Stimulated activated CD8-positive, alpha-beta memory T cell treated with anti-CD3 and anti-CD28 coated beads, Interleukin-12 subunit alpha, Interleukin-12 subunit beta, amount 100 ng/mL, for 1 hour (primary cell): ENCODE data around the gene LRRC18.

Source experiments
- DNase-seq: peaks from one replicate; pipeline ENCODE4 v3.0.0-alpha.2; 2020; ENCODE audit warnings: low read depth

The LRRC18 gene

DNA sequence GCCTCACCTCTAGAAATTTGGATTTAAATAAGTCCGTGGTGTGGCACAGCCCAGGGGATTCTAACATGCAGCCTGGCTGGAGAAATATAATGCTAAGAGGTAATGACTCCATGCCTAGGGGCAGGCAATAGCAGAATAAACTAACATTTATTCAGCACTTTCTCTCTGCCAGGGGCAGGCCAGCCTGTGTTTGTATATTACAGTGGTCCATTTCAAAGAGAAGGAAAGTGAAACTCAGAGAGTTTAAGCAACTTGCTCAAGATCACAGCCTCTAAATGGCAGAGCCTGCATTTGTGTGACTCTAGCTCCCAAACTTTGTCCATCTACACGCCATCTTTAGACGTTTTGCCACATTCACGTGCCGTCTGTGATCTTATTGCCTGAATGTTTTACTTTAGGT, 6.7 kb upstream of the LRRC18 start:
- DNase-seq = no peak

DNA sequence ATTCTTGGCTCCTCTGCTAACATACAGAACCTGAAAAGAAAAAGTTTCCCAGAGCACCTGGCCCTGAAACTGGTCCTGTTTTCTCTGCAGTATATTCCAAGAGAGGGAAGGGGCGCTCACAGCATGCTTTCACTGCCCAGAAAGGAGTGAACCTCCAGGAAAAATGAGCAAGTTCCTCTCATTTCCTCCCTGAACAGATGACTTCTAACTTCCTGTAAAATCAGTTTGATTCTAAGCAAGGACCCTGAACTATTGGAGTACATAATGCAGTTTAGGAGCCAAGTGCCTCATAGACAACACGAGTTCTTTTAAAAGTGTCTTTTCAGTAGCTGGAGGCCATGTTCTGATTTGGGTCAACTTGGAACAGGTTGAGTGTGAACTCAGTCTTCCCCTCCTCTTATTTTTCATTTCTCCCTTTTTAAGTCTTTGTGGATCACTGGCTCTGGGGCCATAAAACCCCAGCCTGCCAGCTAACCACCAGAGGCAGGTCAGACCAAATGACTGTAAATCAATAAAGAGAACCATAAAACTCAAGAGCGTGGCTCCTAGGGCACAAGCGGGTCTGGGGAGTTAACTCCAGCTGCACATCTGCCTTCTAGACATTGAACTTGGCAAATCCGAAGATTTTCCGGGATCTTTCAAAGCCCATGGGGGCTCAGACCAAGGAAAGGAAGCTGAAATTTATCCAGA, 5.9 kb upstream of the LRRC18 start:
- no peak for DNase-seq

DNA sequence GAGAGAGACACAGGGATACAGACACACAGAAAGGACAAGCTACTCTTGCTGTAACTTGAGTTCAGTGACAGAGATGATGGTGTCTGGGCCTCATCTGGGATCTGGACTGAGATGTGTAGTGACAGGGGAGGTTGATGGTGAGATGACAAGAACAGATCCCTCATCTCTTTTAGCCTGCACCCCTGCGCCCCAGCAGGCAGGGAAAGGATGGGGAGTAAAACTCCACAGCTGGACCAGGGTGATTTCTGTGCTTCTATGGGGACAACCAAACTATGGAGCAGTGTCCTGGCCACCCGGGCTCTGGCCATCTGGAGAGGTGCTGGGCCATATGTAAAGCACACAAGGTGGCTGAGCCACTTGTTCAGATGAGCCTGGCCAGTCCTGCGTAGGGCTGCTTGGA, 4.5 kb upstream of the LRRC18 start:
- DNase-seq = no peak

DNA sequence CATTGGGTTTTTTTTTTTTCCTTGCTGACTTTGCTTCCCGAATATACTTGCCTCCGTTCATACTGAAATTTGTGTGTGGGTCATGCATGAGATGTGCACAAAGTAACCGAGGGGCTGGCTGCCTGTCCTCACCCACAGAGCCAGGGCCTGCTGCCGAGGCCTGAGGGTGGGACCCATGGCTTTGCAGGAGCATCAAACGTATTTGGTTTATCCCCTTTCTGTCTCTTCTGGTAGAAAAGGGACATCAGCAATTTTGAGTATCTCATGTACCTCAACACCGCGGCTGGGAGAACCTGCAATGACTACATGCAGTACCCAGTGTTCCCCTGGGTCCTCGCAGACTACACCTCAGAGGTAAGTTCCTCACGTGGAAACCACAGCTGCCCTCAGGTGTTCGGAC, 3.5 kb upstream of the LRRC18 start:
- no peak for DNase-seq

DNA sequence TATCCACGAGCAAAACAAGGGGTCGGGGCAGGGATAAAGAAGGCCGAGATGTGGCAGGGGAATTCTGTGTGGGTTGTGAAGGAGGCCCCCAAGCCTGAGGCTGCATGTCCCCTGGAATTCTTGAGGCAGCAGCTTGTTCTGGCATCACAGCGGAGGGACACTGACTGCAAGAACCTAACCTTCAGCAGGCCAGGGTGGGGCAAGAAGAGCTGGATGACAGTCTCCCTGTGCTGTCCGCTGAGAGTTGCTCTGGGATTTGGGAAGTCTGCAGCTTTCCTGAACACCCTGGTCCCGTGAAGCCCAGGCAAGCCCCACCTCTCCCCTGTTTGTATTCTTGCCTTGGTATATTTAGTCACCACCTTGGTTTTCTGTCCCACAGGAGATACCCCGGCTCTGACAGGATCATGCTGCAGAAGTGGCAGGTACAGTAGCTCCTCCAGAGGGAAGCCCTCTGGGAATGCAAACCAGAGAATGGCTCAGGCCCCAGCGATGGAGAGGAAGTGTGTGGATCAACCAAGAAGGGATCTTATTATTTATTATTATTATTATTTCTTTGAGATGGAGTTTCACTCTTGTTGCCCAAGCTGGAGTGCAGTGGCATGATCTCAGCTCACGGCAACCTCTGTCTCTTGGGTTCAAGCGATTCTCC, 1.9 kb upstream of the LRRC18 start:
- DNase-seq = no peak

DNA sequence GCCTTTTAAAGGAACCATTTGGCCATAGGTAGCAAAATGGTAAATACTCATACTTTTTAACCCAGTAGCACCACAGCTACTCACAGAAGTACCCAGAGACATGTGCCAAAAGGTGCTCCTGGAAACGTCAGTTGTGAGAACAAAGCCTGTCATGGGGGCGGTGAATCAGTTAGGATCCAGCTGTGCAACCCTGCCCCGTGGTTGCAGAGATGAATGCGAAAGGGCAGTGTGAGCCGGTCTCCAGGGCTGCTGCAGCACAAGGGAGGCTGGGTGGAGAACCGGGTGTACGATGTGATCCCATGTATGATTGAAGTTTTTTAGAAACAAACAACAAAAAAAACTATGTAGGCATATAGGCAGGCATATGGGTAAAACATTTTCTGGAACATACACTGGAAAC, 1.3 kb upstream of the LRRC18 start:
- DNase-seq = no peak

DNA sequence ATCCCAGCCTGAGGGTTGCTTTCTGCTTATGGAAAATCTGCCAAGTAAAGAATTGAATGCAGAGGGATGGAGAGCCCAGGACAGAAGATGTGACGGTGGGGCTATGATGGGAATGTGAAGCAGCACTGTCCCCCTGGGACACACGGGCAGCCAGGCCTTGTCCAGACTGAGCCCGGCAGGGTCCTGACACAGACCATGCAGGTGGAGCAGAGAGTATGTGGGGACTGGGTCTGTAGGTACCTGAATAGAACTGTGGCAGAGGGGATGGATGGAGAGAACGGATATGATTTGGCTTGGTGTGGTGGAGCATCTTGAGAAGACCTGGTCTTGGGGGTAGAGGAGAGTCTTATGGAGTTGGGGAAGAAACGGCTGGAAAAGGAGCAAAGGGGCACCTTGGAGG, 732 bp upstream of the LRRC18 start:
- no peak for DNase-seq

DNA sequence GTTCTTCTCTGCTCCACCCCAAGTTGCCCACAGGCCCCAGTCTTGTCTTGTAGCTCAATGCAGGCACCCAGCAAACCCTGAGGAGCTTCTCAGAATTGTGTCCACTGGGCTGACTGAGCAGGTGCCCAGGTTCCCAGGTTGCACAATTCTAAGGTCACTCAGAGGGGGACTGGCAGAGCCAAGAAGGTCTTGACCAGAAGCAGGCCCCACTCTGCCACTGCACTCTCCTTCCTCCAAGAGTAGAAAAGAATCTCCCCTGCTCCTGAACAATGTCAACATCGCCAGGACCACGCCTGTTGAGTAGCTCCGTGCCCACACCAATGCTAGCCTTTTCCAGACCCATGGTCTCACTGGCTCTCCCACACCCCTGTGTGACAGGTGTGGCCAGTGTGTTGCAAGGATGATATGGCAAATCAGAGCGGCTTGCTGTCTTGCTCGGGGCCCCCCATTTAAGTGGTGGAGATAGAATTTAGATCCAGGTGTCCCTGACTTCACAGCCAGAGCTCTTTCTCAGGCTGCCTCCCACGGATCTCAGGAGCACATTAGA, 577 bp downstream of the LRRC18 start:
- DNase-seq = no peak

DNA sequence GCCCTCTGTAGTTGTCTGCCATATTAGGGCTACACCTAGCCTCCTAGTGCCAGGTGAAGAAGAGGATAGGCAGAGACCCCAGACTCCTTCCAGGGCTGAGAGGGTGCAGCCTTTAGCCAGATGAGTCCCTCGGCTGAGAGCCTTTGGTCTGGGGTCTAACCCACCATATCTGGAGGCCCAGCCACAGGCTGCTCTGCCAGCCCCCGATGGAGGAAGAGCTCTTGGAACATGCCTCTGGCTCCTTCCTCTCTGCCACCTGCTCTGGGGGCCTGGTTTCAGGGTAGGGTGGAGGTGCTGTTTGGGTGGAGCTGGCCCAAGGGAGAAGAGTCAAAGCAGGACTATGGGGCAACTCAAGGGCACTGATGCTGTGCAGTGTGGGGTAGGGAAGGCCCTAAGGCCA, 1.4 kb downstream of the LRRC18 start:
- DNase-seq = no peak

DNA sequence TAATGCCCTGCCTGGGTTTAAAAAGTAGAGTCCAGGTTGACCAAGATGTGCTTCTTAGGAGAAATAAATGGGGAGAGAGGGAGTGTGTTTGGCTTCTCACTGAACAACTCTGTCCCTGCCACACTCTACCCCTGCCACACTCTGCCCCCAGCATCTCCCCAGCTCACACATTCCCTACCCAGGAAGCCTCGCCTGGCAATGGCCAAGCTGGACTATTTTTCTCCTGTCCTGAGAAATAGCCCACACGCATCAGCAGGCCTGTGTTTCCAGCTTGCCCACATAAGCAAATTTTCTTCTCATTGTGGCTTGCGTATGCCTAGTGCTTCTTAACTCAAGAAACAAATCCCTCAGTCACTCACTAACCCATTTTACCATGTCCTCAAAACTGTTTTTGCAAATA, 1.8 kb downstream of the LRRC18 start:
- DNase-seq = no peak

DNA sequence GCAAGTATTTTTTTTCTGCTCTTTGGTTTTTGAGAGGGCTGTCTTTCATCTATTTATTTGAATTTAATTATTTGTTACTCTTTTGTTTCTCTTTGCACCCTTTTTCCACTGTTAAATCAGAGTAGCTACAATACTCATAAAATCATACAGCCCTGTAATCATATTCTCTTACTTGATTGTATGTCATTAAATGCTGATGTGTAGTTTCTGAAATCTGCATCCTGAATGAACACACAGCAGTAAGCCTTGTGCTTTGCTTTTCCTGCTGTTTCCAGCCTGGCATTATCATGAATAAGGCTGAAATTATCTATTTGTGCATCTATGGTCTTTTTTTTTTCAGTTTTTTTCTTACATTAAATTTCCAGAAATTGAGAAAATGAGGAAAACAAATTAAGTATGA, 4.1 kb downstream of the LRRC18 start:
- no peak for DNase-seq

DNA sequence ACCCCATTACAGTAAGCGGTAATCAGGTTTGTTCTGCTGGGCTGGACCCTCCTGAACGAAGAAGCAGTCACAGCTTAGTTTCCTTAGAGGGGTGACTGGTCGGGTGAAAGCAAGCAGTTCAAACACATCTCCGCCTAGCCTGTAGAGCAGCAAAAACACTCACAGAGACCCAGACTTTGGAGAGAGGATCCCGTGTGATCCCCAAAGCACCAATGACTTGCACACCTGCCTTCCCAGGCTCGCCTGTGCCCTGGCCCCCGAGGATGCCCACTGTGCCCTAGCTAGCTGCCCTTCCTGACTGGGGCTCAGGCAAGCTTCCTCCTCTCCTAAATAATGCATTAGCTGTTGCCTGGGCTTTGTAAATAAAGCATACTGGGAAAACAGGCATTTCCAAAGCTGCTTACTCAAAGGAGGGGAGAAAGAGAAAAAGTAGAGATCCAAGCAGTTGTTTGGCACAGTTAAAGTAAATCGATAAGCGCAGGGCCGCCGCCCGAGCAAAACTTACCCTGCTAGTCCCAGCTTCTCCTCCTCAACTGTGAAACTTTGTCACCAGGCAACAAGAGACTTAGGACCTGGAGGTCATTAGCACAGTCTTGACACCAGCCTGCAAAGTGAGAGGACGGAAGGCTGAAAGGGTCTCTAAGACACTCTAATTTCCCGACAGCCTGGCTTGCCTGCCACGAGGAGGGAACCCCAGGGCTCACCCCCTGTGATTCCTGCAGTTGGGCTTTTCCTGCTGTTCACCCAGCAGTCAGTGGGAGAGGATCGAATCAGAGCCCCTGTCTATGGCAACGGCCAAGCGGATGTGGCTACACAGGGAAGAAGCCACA, 4.8 kb downstream of the LRRC18 start:
- DNase-seq = no peak

DNA sequence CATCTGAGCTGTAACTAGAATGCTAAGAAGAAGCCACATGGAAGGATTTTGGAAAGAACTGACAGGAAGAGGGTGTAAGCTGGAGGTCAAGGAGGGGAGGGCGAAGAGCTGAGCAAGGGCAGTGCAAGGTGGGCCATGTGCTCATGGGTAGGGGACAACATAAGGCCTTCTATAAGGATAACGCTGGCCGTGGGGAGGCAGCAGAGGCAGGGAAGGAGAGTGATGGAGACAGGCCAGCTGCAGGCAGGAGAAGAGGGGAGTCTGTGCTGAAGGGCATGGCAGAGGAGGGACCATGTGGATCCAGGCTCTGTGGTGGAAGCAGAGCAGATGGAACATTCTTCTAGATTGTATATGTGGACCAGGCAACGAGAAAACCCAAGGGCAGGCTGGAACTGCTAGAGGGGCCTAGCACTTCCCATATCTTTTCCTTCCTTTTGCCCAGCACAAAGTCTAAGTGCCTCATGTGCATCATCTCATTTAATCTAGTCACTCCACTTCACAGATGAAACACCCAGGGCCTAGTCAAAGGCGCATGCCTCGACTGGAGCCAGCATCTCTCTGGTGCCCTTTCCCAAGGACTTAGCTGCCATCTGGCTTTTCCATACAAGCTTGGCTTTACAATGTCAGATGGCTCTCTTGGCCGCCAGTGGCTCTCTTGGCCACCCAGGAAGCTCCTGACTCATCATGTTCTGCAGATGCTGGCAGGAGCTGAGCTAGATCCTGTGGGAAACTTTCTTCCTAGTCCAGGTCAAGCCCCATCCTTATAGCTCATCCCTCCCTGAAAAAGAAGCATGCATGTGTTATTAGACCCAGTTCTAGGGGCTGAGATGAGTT, 6.6 kb downstream of the LRRC18 start:
- no peak for DNase-seq

DNA sequence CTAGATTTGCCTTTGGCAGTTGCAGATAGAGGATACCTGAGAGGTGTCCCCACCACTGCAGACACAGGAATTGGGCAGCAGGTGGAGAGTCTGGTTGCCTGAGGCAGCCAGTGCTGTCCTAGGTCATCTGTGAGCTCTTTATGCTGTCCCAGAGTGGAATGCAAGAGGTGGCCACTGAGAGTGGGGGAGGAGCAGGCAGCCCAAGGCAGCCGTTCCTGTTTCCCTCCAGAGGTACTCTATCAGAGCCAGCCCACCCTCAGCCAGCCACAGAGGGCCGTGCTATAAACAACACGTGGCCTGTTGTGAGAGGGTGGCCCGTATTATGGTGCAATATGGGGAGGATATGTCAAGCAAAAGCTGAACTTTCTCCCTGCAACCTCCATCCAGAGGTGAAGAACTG, 8.5 kb downstream of the LRRC18 start:
- DNase-seq = no peak

DNA sequence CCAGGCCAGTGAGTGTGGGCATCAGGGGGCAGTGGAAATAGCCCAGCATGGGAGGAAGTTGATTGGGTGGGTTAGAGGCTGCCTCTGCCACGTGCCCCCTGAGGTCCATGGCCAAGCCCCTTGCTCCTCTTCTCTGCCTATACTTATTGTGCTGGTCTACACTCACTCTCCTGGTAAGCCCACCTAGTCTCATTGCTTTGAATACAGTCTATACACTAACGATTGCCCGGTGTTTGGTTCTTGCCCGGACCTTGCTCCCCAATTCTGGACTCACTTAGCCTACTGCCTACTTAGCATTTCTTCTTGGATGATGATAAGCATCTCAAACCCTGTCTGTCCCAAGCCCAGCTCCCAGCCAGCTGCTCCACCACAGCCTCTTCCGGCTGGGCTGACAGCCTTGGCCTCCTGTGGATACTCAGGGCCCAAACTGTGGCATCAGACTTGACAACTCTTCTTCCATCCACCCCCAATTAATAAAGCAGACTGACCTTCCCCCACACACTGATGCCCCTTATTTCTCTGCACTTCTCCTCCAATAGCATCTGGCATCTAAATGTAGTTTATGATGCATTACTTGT, 10.1 kb downstream of the LRRC18 start:
- no peak for DNase-seq

DNA sequence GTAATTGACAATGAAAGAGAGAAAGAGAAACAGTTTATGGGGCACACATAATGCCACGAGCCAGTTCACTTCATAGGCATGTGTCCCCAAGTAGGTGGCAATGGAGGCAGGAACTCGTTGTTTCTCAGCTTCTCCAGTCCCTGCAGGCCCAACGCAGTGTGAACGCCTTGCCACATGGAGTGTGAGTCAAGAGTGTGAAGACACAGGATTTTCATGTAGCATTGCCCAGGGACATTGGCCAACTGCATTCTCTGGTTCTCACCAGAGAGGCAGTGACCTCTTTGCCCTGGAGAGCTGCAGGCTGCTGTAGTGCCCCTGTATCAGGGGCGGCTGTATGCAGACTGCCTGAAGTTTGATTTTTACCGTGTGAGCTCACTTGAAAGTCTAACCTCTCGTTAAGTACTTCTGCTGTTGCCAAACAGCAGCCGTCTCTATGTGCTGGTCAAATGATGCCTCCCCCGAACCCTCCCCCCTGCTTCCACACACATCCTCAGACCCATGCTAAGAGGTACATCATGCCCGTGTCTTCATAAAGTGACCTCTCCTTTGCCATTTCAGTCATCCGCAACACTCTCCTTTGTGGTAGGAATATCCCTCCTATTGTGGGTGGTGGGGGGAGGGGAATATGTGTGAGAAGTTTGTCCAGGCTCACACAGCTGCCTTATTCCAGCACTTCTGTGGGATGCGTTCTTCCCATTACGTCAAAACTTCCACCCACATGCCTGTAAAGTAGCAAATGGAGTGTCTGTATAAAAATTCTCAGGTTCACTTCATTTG, 12.7 kb downstream of the LRRC18 start:
- no peak for DNase-seq

DNA sequence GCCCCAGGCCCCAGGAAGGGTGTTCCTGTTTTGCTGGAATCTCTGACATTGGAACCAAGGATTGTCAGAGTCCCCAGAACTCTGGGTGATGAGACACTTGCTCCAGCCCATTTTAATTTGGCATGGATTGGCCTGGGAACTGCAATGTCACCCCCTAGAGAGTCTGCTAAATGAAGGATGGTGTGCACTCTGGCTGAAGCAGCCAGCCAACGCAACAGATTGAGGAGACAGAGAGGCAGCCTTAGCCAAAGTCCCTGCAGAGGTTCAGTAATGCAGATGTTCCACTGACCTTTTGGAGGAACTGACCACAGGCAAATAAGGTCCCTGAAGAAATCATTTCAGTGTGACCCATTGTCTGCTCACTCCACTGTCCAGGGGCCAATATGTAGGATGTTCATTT, 13.4 kb downstream of the LRRC18 start:
- DNase-seq = no peak

DNA sequence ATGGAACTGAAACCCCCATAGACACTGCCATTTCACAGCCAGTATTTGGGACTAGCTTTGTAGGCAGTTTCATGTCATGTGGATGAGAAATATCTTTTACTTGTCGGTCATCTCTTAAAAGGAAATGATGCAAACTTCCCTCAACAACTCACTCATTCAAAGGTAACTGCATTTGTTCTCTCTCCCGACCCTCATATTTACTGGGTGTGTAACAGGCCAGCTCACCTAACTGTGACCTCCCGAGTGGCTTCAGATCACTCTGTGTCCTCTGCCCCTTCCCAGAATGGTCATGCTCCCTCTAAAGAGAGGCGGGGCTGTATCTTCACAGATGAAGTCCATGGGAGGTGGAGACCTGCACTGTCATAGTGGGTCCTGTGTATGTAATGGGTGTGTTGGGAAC, 14.7 kb downstream of the LRRC18 start:
- DNase-seq = no peak

DNA sequence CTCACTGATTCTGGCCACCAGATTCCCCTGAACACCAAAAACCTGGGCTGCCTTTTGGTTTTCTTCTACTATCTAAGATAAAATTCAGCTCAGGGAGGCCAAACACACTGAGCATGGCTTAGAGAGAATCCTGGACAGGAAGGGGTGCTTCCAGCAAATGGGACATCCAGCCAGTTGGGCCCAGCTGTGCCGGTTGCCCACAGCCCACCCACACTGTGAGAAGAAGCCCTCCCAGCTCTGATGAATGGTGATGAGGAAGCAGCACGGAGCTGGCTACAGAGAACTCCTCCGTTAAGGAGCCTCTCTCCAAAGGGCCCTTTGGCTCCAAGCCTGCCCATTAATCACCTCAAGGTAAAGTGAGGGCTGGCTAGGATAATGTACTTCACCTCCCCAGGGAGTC, 15.9 kb downstream of the LRRC18 start:
- no peak for DNase-seq

DNA sequence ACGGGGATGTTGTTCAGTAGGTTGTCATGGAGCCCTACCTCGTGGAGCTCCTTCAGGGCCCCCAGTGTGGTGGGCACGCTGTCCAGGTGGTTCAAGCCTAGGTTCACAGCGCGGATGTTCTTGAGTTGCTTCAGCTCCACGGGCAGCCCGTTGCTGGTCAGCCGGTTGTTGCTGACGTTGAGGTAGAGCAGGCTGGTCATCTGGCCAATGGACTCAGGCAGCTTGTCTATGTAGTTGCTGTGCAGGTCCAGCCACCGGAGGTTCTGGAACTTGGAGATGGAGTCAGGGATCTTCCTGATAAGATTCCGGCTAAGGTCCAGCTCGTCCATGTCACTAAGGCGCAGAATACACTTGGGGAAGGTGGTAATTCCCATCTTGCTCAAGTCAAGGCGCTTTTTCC, 26.0 kb downstream of the LRRC18 start:
- DNase-seq = no peak

DNA sequence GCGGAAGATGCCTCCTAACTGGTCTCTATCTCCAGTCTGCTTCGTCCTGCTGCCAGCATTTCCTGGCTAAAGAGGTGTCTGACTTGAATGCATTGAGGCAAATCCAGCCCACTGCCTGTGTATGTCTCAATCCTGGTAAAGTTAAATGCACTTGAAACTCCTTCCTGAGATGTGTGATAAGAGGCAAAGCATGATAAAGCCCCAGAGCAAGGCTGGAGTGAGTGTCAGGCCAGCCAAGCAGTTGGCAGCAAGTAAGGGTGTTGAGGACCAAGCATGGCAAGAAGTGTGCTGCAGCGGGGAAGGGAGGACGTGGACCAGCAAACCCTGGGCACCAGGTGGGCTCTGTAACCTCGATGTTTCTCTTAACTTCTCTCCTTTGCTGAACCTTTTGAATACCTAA, 29.1 kb downstream of the LRRC18 start:
- no peak for DNase-seq
